ENCODE measurements around the gene SOD2. TPM values are rescaled to one million over a fixed set of nuclear protein-coding genes. Genes with fewer than 3 reads are reported as not detected.

Gene SOD2
- total and polyA plus RNA-seq, 2 of the 13 experiments (the other 11 are each of a cell fraction or from before 2014, with no cell fraction given): 304 to 309 TPM

GRCh38 chr6:159726918-159727716 is 34.1 kb upstream of the SOD2 start, which contains the start of gene WTAP (continued):
- TF ChIP-seq ZFP36L1 (CRISPR knock-in tag; IDR thresholded peaks at IDR 0.05) (peak; percentile 98), ZBTB26 (CRISPR knock-in tag; IDR thresholded peaks at IDR 0.05; ENCODE audit: borderline replicate concordance) (peak; percentile 97), ZNF574 (CRISPR knock-in tag; IDR thresholded peaks at IDR 0.05) (peak; percentile 96), ZNF672 (CRISPR knock-in tag; IDR thresholded peaks at IDR 0.05) (no peak), ATF6 (CRISPR knock-in tag; conservative IDR thresholded peaks at IDR 0.05) (peak; percentile 52; the same call in 1 of the 2 replicates), ZNF891 (CRISPR knock-in tag; IDR thresholded peaks at IDR 0.05) (peak; percentile 66), TFE3 (CRISPR knock-in tag; IDR thresholded peaks at IDR 0.05) (peak; percentile 98), FOXC1 (CRISPR knock-in tag; IDR thresholded peaks at IDR 0.05; ENCODE audit: borderline replicate concordance) (peak; percentile 99), ZBTB4 (CRISPR knock-in tag; IDR thresholded peaks at IDR 0.05; ENCODE audit: borderline replicate concordance) (peak; percentile 99), E2F2 (CRISPR knock-in tag; IDR thresholded peaks at IDR 0.05; ENCODE audit: borderline replicate concordance) (peak; percentile 96), POGZ (CRISPR knock-in tag; IDR thresholded peaks at IDR 0.05) (peak; percentile 99), RXRA (CRISPR knock-in tag; IDR thresholded peaks at IDR 0.05) (peak; percentile 97), ZNF768 (CRISPR knock-in tag; IDR thresholded peaks at IDR 0.05) (peak; percentile 90), AHR (CRISPR knock-in tag; IDR thresholded peaks at IDR 0.05) (peak; percentile 94; the same call in 1 of the 2 replicates), NCOR1 (IDR thresholded peaks at IDR 0.05; ENCODE audit: borderline replicate concordance, low read length) (peak; percentile 66; the same call in 1 of the 2 replicates), HOXA5 (CRISPR knock-in tag; IDR thresholded peaks at IDR 0.05) (peak; percentile 96)
